Right renal pelvis (tissue), 4 donors: ENCODE results near the gene HERC6. TPM values are rescaled to one million over a fixed set of nuclear protein-coding genes. Genes with fewer than 3 reads are reported as not detected.

Experiments
- polyA plus RNA-seq, 4 donors: library from polyadenylated mRNA; unstranded; fragments of 120-200 nt; gene quantifications; one replicate each; pipeline ENCODE4 v1.2.1, GENCODE V29; 2013; ENCODE audit not compliant: insufficient read length in 4 of 4

The HERC6 gene
- polyA plus RNA-seq, 4 donors = 6.1 to 9.2 (median 8.4) TPM

Other genes starting within 250 kb of the HERC6 start
- 10 to 100 TPM in 1 of 4 donors, 1 to 10 TPM in 3; 6.7 to 11.2 (median 8.5) TPM for gene ABCG2, start 220.2 kb upstream of the HERC6 start, polyA plus RNA-seq
- gene PPM1K, start 94.3 kb upstream of the HERC6 start, polyA plus RNA-seq = 10 to 100 TPM; 15.3 to 17.4 (median 16.7) TPM
- 1 to 10 TPM; 4.9 to 6.9 (median 5.9) TPM for gene HERC5, start 78.3 kb downstream of the HERC6 start, polyA plus RNA-seq
- gene PYURF, start 144.9 kb downstream of the HERC6 start, polyA plus RNA-seq = 100 to 1,000 TPM; 114 to 137 (median 129) TPM
- gene HERC3, start 213.6 kb downstream of the HERC6 start, polyA plus RNA-seq = 10 to 100 TPM; 12.1 to 19.5 (median 16.9) TPM